HG03457 (cell line): Measurements from ENCODE around the gene CDKL1.
"Not testable (repeated sequence)": the region's sequence is repeated elsewhere in the genome, so short reads cannot be mapped to it uniquely, and the experiment has no call there.

Experiments used
- ATAC-seq: cut with Tn5 transposase; IDR thresholded peaks from one replicate; pipeline ENCODE4 v1.9.1; 2021; ENCODE audit warnings: moderate number of reproducible peaks; ENCODE audit not compliant: unreplicated experiment

CDKL1 gene

GRCh38 chr14:50388256-50388931, 8.3 kb downstream of the CDKL1 start:
- ATAC-seq = no peak

- ATAC-seq = no peak
These were observed 9.1 kb downstream of the CDKL1 start for GRCh38 chr14:50387548-50387947.

GRCh38 chr14:50383618-50384225, 13.0 kb downstream of the CDKL1 start:
- ATAC-seq = no peak

GRCh38 chr14:50381823-50382287, 14.8 kb downstream of the CDKL1 start:
- ATAC-seq = no peak

- ATAC-seq = no peak
These were observed 15.7 kb downstream of the CDKL1 start for GRCh38 chr14:50381008-50381407.

GRCh38 chr14:50380455-50380854, 16.2 kb downstream of the CDKL1 start:
- ATAC-seq = no peak

- ATAC-seq = no peak
These were observed 17.1 kb downstream of the CDKL1 start for GRCh38 chr14:50379563-50379962.

GRCh38 chr14:50377550-50378085, 19.1 kb downstream of the CDKL1 start:
- ATAC-seq = no peak

- ATAC-seq = no peak
These were observed 20.9 kb downstream of the CDKL1 start for GRCh38 chr14:50375760-50376159.

GRCh38 chr14:50373959-50374358, 22.7 kb downstream of the CDKL1 start:
- ATAC-seq = no peak

GRCh38 chr14:50371546-50371945, 25.1 kb downstream of the CDKL1 start:
- no peak for ATAC-seq

- no peak for ATAC-seq
These were observed 30.1 kb downstream of the CDKL1 start for GRCh38 chr14:50366589-50366988.

GRCh38 chr14:50366115-50366514, 30.6 kb downstream of the CDKL1 start:
- no peak for ATAC-seq

- not testable (repeated sequence) for ATAC-seq
These were observed 31.1 kb downstream of the CDKL1 start for GRCh38 chr14:50365572-50365971.

GRCh38 chr14:50364792-50365191, 31.9 kb downstream of the CDKL1 start:
- ATAC-seq = no peak

- peak; percentile 97 for ATAC-seq
These were observed 33.0 kb downstream of the CDKL1 start for GRCh38 chr14:50363714-50364111.

- peak; percentile 3 for ATAC-seq
These were observed 33.6 kb downstream of the CDKL1 start for GRCh38 chr14:50362764-50363713.

- ATAC-seq = not testable (repeated sequence)
These were observed 34.9 kb downstream of the CDKL1 start for GRCh38 chr14:50361473-50362403.

- no peak for ATAC-seq
These were observed 35.8 kb downstream of the CDKL1 start for GRCh38 chr14:50360851-50361250.

- ATAC-seq = no peak
These were observed 36.6 kb downstream of the CDKL1 start for GRCh38 chr14:50360093-50360492.
